Activated CD4-positive, alpha-beta memory T cell treated with anti-CD3 and anti-CD28 coated beads, Interleukin-2, amount 10 ng/mL, durations not matched to agents 7 days and 5 days (primary cell): Measurements from ENCODE around the gene NPAS3. TPM values are rescaled to one million over a fixed set of nuclear protein-coding genes. Genes with fewer than 3 reads are reported as not detected.

ENCODE experiments used
- CTCF ChIA-PET: fragments of 350-600 bp; sonication (Branson Sonifier 250); formaldehyde crosslinking; loops from one replicate; lab custom pipeline; 2021; ENCODE audit warnings: antibody characterized with exemption, inconsistent platforms; lab: Charles Lee
- POLR2A ChIA-PET: fragments of 350-600 bp; sonication (Branson Sonifier 250); formaldehyde crosslinking; loops from one replicate; lab custom pipeline; 2021; ENCODE audit warnings: antibody characterized with exemption; lab: Charles Lee
- DNase-seq: peaks from one replicate; pipeline ENCODE4 v3.0.0-alpha.2; 2020
- H3K27ac Mint-ChIP-seq: one replicate; pipeline ENCODE4 v1.8.0; 2021; ENCODE audit warnings: mild to moderate bottlenecking, mixed read lengths
- H3K27me3 Mint-ChIP-seq: one replicate; pipeline ENCODE4 v1.8.0; 2021; ENCODE audit warnings: mixed read lengths
- H3K36me3 Mint-ChIP-seq: one replicate; pipeline ENCODE4 v1.8.0; 2021; ENCODE audit warnings: low read depth, mixed read lengths
- H3K4me1 Mint-ChIP-seq: one replicate; pipeline ENCODE4 v1.8.0; 2021; ENCODE audit warnings: mixed read lengths
- H3K4me3 Mint-ChIP-seq: one replicate; pipeline ENCODE4 v1.8.0; 2021; ENCODE audit warnings: mild to moderate bottlenecking, mixed read lengths
- H3K9me3 Mint-ChIP-seq: one replicate; pipeline ENCODE4 v1.8.0; 2021; ENCODE audit warnings: mixed read lengths
- total RNA-seq, 2 experiments: library from RNA; stranded (reverse); gene quantifications; one replicate each; pipeline ENCODE4 v1.2.3, GENCODE V29; 2021

NPAS3 gene
- total RNA-seq, 2 experiments from 2014 or later = not detected

DNA sequence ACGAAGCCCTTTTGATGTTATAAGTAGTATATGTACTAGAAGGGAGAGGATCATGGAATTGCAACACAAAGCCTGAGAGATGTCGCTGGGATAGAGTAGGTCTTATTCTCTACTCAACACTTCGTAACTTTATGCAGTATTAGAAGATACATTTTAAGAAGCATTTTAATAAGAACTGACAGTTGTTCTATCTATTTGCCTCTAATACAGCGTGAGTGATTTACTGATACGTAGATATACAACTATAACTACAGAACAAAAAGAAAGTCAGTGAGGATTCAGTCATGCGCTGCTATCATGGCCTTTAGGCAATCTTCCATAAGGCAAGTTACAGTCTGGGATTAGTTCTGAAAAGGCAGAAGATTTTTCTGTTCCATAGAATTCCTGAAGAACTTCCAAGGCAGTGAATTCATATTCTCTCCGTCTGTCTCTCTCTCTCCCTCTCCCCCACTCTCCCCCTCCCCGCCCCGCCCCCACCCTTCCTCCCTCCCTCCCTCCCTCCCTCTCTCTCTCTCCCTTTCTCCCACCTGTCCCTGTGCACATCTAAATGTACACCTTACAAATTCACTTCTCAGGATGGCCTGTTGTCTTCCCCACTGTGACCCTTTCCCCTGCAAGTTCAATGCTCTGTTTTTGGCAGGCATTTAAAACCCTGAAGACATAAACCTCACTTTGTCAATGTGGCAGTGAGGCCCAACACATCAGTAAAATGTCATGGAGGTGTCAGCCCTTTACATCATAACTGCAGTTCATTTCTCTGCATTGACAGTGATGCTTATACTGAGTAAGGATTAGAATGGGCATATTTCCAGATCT is 541.6 kb downstream of the NPAS3 start:
- no peak overlapping the region for H3K4me3 Mint-ChIP-seq
- H3K27ac Mint-ChIP-seq = no peak overlapping the region
- no peaks in the 10 kb centered on the region for H3K4me1 Mint-ChIP-seq
- no peaks in the 10 kb centered on the region for H3K9me3 Mint-ChIP-seq
- DNase-seq = no peak
- POLR2A ChIA-PET = no interaction called here
- CTCF ChIA-PET = no interaction called here
- H3K27me3 Mint-ChIP-seq = peaks cover 17% of the 10 kb centered on the region
- H3K36me3 Mint-ChIP-seq = no peaks in the 10 kb centered on the region

DNA sequence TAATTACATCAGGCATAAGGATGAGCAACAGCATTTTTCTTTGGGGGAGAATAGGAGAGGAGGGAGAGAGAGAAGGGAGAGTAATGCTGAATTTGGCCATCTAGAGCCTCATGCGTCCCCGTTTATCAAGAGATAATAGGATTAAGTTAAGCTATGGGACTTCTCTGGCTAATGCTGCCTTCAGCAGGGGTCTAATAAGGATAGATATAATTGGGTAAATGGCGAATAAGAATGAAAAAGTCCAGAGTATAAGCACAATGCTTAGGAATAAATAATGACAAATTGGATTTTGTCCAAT is 542.2 kb downstream of the NPAS3 start:
- H3K27ac Mint-ChIP-seq = no peak overlapping the region
- no peaks in the 10 kb centered on the region for H3K4me1 Mint-ChIP-seq
- no peaks in the 10 kb centered on the region for H3K36me3 Mint-ChIP-seq
- ChIA-PET CTCF (no interaction called here), POLR2A (no interaction called here)
- DNase-seq = no peak
- H3K27me3 Mint-ChIP-seq = peaks cover 17% of the 10 kb centered on the region
- H3K9me3 Mint-ChIP-seq = no peaks in the 10 kb centered on the region
- no peak overlapping the region for H3K4me3 Mint-ChIP-seq

DNA sequence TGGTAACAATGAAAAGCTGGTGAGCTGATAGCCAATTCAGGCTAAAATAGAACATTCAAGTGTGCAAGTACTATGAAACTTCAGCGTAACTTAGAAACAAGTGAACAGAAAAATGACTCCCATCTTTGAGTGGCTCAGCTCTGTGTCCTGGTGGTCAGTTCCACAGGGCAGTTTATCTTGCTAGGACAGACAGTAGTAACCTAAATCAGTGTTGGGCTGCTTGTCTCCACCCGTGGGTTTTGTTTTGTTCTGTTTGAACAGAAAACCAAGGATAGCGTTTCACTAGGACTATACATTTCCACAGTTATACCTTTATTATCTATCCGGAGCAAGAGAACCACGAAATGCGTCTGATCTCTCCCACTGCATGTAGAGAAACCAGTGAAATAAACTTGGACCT is 544.4 kb downstream of the NPAS3 start:
- no peaks in the 10 kb centered on the region for H3K9me3 Mint-ChIP-seq
- ChIA-PET CTCF (no interaction called here), POLR2A (no interaction called here)
- H3K4me1 Mint-ChIP-seq = no peaks in the 10 kb centered on the region
- no peak overlapping the region for H3K27ac Mint-ChIP-seq
- H3K4me3 Mint-ChIP-seq = no peak overlapping the region
- no peak for DNase-seq
- H3K36me3 Mint-ChIP-seq = no peaks in the 10 kb centered on the region
- H3K27me3 Mint-ChIP-seq = peaks cover 15% of the 10 kb centered on the region

DNA sequence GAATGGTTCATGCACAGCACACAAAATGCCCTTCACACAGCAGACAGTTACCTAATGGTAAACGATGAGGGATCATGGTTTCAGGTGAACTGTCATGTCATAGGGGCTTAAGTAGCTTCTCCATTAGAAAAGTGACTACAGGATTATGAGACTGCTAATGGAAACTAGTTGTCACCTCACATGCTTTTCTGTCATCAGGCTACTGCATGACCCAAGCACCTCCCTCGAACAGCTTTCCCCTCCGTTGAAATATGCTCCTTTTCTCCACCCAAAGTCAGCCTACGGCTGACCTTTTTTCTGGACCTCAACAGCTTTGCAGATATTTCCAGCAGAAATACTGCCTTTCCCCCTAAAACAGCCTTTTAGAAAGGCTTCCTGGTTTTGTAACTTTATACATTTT is 544.9 kb downstream of the NPAS3 start:
- H3K9me3 Mint-ChIP-seq = no peaks in the 10 kb centered on the region
- POLR2A ChIA-PET = no interaction called here
- peaks cover 15% of the 10 kb centered on the region for H3K27me3 Mint-ChIP-seq

DNA sequence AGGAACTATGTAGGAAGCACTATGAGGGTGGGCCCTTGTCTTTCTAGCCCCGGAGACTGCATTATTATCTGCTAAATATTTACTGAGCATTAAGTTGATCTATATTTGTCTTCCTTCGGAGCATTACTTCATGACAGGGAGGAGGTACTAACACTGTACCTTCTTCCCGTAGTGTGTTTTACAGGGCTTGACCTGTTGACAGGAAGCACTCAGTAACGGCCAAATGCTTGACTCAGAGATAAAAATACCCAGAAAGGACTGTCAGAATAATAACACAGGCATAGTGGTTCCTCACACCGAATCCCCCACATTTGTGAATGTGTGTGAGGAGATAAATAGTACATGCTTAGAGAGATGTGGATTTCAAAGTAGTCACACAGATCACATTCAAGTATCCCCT is 545.6 kb downstream of the NPAS3 start:
- DNase-seq = no peak
- no peaks in the 10 kb centered on the region for H3K36me3 Mint-ChIP-seq
- CTCF ChIA-PET = no interaction called here
- no peak overlapping the region for H3K27ac Mint-ChIP-seq
- no peaks in the 10 kb centered on the region for H3K4me1 Mint-ChIP-seq
- H3K9me3 Mint-ChIP-seq = no peaks in the 10 kb centered on the region
- POLR2A ChIA-PET = no interaction called here
- H3K4me3 Mint-ChIP-seq = no peak overlapping the region
- H3K27me3 Mint-ChIP-seq = peaks cover 15% of the 10 kb centered on the region

More for the DNA sequence above, 544.9 kb downstream of the NPAS3 start:
- CTCF ChIA-PET = no interaction called here
- DNase-seq = no peak
- H3K4me3 Mint-ChIP-seq = no peak overlapping the region
- no peaks in the 10 kb centered on the region for H3K4me1 Mint-ChIP-seq
- H3K36me3 Mint-ChIP-seq = no peaks in the 10 kb centered on the region
- no peak overlapping the region for H3K27ac Mint-ChIP-seq

DNA sequence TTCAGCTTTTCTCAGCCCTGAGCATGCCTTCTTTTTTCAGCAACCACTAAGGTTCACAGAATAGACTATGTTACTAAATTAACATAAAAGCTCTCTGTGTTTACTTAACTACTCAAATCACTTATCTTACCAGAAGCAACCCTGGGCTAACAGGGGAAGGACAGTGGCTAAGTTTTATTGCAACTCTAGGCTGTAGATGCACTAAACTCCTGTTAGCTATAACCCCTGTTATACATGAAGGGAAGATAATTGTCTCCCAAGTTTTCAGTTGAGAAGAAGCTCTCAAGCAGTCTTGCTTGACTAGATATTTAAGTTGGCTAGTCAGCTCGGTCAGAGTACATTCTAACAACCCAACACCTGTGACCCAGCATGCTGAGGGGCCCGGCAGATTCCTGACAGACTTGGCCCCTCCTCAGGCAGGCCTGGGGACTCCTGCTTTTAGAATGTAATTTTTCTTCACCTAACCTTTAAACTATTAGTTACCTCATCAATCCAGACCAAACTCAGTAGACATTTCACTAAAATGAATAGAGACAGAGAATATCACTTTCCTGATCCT is 547.7 kb downstream of the NPAS3 start:
- no peak overlapping the region for H3K27ac Mint-ChIP-seq
- H3K27me3 Mint-ChIP-seq = peaks cover 12% of the 10 kb centered on the region
- ChIA-PET POLR2A (no interaction called here), CTCF (no interaction called here)
- H3K36me3 Mint-ChIP-seq = no peaks in the 10 kb centered on the region
- DNase-seq = no peak
- no peaks in the 10 kb centered on the region for H3K9me3 Mint-ChIP-seq
- no peak overlapping the region for H3K4me3 Mint-ChIP-seq
- no peaks in the 10 kb centered on the region for H3K4me1 Mint-ChIP-seq

DNA sequence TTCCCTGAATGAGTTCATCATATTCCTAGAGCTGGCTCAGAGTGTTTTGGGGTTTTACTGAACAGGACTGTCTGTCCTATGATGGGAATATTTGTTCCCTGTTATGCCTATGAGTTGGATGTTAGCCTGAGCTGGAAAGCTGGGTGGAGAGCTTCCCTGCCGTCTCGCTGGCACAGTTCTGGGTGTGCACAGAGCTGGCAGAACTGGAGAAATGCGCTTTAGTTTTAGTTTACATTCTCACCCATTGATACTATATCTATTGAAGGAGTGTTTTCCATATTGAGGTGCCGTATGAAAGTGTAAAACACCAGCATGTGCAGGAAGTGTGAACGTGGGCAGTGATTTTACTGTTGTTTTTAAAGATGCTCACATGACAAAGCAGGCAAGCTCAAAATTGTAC is 549.9 kb downstream of the NPAS3 start:
- H3K36me3 Mint-ChIP-seq = no peaks in the 10 kb centered on the region
- H3K4me3 Mint-ChIP-seq = no peak overlapping the region
- DNase-seq = no peak
- no peak overlapping the region for H3K27ac Mint-ChIP-seq
- CTCF ChIA-PET = no interaction called here
- H3K27me3 Mint-ChIP-seq = peaks cover 2% of the 10 kb centered on the region
- no peaks in the 10 kb centered on the region for H3K4me1 Mint-ChIP-seq
- POLR2A ChIA-PET = no interaction called here
- no peaks in the 10 kb centered on the region for H3K9me3 Mint-ChIP-seq

DNA sequence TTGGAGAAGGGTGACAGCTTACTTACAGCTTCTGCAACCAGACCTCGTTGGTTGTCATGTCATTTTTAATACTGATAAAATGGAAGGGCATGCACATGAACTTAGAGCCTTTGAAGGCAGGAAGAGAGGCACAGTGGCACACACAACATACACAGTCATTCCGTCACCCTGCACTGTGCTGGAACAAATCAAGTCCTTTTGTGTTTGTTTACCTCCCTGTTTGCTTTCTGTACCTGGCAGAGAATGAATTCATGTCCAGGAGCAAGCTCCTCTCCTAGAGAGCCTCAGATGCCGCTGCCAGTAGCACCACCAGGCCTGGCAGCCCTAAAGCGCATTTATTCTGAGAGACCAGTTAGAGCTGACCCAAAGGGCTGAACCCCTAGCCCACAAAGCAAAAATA is 551.9 kb downstream of the NPAS3 start:
- no peaks in the 10 kb centered on the region for H3K27me3 Mint-ChIP-seq
- no peaks in the 10 kb centered on the region for H3K4me1 Mint-ChIP-seq
- CTCF ChIA-PET = no interaction called here
- no peak for DNase-seq
- H3K4me3 Mint-ChIP-seq = no peak overlapping the region
- H3K36me3 Mint-ChIP-seq = no peaks in the 10 kb centered on the region
- H3K9me3 Mint-ChIP-seq = peaks cover 7% of the 10 kb centered on the region
- no peak overlapping the region for H3K27ac Mint-ChIP-seq
- POLR2A ChIA-PET = no interaction called here

DNA sequence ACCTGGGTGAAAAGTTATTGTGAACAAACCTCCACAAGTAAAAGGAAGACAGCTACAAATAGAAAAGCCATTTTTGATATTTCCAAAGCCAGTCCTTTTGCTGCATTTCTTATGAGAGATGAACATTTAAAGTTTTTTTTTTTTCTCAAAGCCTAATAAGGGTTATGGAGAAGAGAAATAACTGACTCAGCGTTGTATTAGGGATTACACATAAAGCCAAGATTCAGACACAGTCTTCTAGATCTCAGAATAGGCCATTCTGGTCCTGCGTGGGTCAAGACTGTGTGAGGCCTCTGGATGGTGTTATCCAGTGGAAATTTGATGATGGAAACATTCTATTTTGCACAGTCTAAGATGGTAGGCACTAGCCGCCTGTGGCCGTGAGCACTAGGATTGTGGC is 552.4 kb downstream of the NPAS3 start:
- CTCF ChIA-PET = no interaction called here
- DNase-seq = no peak
- Mint-ChIP-seq H3K36me3 (no peaks in the 10 kb centered on the region), H3K9me3 (peaks cover 8% of the 10 kb centered on the region), H3K4me3 (no peak overlapping the region), H3K27me3 (no peaks in the 10 kb centered on the region), H3K4me1 (no peaks in the 10 kb centered on the region), H3K27ac (no peak overlapping the region)
- POLR2A ChIA-PET = no interaction called here

DNA sequence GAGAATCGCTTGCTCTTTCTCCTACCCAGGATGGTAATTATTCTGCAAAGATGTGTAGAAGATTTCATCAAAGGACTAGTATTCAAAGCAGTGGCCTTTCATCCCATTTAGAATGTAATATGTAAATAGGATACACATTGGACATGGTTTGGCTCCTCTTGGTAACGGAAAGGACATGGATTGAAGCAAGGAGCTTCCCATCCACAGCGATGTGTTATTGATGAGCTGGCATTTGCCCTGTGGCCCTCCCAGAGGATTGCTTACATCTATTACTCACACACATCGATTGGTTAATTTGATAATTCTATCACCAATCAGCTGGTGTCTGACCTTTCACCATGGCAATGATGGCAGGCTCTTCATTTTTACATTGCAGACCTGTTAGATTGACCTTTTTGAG is 553.8 kb downstream of the NPAS3 start:
- no peaks in the 10 kb centered on the region for H3K27me3 Mint-ChIP-seq
- ChIA-PET CTCF (no interaction called here), POLR2A (no interaction called here)
- peaks cover 8% of the 10 kb centered on the region for H3K9me3 Mint-ChIP-seq
- no peaks in the 10 kb centered on the region for H3K36me3 Mint-ChIP-seq
- no peak overlapping the region for H3K27ac Mint-ChIP-seq
- H3K4me3 Mint-ChIP-seq = no peak overlapping the region
- no peak for DNase-seq
- H3K4me1 Mint-ChIP-seq = no peaks in the 10 kb centered on the region

DNA sequence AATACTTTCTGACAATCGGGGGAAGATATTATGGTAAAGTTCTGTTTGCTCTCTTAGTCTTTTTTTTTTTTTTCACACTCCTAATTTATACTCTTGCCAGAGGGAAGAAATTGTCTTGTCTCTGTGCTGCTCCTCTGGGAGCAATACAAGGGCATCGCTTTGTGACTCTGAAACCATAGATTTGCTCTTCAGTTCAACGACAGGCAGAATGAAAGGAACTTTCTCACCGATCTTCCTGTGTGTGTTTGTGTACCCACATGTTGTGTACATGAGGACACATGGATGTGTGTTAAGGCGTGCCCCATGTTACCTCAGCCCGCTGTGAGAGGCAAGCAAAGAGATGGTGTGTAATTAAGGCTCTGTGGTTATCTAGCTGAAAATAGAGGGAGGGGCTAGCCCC is 554.6 kb downstream of the NPAS3 start:
- POLR2A ChIA-PET = no interaction called here
- CTCF ChIA-PET = no interaction called here
- DNase-seq = no peak
- no peaks in the 10 kb centered on the region for H3K4me1 Mint-ChIP-seq
- no peak overlapping the region for H3K27ac Mint-ChIP-seq
- H3K4me3 Mint-ChIP-seq = no peak overlapping the region
- H3K36me3 Mint-ChIP-seq = no peaks in the 10 kb centered on the region
- no peaks in the 10 kb centered on the region for H3K27me3 Mint-ChIP-seq
- peaks cover 8% of the 10 kb centered on the region for H3K9me3 Mint-ChIP-seq

DNA sequence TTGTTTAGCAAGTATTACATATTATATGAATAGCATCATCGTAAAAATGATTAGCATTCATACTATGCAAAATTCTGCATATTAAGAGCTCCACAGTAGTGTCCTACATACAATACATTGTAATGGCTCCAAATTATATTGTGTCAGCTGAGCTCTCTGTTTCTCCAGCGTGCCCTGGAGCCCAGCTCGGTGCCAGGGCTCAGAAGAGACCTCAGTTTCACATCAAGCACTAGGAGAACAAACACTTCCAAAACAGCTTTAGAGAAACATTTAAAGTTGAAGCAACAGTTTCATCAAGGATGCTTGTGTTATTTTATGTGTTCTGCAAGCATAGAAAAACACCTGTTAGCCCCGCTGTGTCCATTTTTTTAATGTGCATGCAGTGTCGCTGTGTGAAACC is 555.3 kb downstream of the NPAS3 start:
- Mint-ChIP-seq H3K9me3 (peaks cover 8% of the 10 kb centered on the region), H3K27me3 (no peaks in the 10 kb centered on the region), H3K4me3 (no peak overlapping the region), H3K36me3 (no peaks in the 10 kb centered on the region), H3K4me1 (no peaks in the 10 kb centered on the region), H3K27ac (no peak overlapping the region)
- DNase-seq = no peak
- ChIA-PET POLR2A (no interaction called here), CTCF (no interaction called here)

DNA sequence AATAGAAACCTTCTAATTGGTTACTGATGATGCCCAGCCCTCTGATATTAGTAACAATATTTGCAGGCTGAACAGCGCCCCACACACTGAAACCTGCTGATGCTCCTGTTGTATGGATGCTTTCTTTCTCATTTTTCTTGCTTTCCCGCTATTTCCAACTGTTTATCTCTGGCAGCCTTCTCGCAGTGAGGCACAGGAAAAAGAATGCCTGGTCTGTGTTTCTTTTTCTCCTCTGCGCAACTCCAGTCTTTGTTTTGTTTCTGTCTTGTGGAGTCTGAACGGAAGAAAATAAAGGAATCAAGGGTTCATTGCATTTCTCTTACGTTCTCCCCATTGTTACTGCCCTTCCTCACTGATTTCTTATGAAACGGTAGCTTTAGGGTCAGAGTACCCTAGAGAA is 561.0 kb downstream of the NPAS3 start:
- POLR2A ChIA-PET = interaction anchor here (0.6 kb wide), 1 partner anchor 169 kb away, joined by 3 read pairs; no protein-coding TSS in a partner anchor
- CTCF ChIA-PET = no interaction called here
- no peaks in the 10 kb centered on the region for H3K4me1 Mint-ChIP-seq
- H3K27me3 Mint-ChIP-seq = peaks cover 1% of the 10 kb centered on the region
- H3K9me3 Mint-ChIP-seq = peaks cover 8% of the 10 kb centered on the region
- H3K4me3 Mint-ChIP-seq = no peak overlapping the region
- no peak for DNase-seq
- no peak overlapping the region for H3K27ac Mint-ChIP-seq
- H3K36me3 Mint-ChIP-seq = no peaks in the 10 kb centered on the region
